ENCODE data around the gene SCAMP1.

The SCAMP1 gene

GRCh38 chr5:78518365-78519197 lies 158.2 kb downstream of the SCAMP1 start:
- no peak overlapping the region for H3K9ac ChIP-seq
- TF ChIP-seq CTCF (IDR thresholded peaks at IDR 0.05) = no peak
- no peaks in the 10 kb centered on the region for H3K9me3 ChIP-seq (ENCODE audit: control insufficient read depth, low read length)
- H3K4me1 ChIP-seq = peaks cover 9% of the 10 kb centered on the region
- H3K79me2 ChIP-seq = no peaks in the 10 kb centered on the region
- no peaks in the 10 kb centered on the region for H3K27me3 ChIP-seq (ENCODE audit: control insufficient read depth, insufficient read depth, low read length)
- no peak overlapping the region for H3K4me2 ChIP-seq (ENCODE audit: low read length)
- H3K4me3 ChIP-seq (ENCODE audit: low read depth, low read length) = no peak overlapping the region
- no peak overlapping the region for H2AFZ ChIP-seq
- no peaks in the 10 kb centered on the region for H3K36me3 ChIP-seq (ENCODE audit: control insufficient read depth, insufficient read depth, low read length)
- H3K27ac ChIP-seq = no peak overlapping the region

- no peak overlapping the region for H3K4me2 ChIP-seq (ENCODE audit: low read length)
- H3K27me3 ChIP-seq (ENCODE audit: control insufficient read depth, insufficient read depth, low read length) = no peaks in the 10 kb centered on the region
- H3K36me3 ChIP-seq (ENCODE audit: control insufficient read depth, insufficient read depth, low read length) = no peaks in the 10 kb centered on the region
- H3K27ac ChIP-seq = no peak overlapping the region
- no peaks in the 10 kb centered on the region for H3K9me3 ChIP-seq (ENCODE audit: control insufficient read depth, low read length)
- no peak overlapping the region for H3K9ac ChIP-seq
- no peak for TF ChIP-seq CTCF (IDR thresholded peaks at IDR 0.05)
- no peak overlapping the region for H2AFZ ChIP-seq
- peaks cover 9% of the 10 kb centered on the region for H3K4me1 ChIP-seq
- H3K4me3 ChIP-seq (ENCODE audit: low read depth, low read length) = no peak overlapping the region
- no peaks in the 10 kb centered on the region for H3K79me2 ChIP-seq
Observed at GRCh38 chr5:78519198-78519941, 159.0 kb downstream of the SCAMP1 start.

GRCh38 chr5:78521455-78521854 lies 161.0 kb downstream of the SCAMP1 start:
- Histone ChIP-seq H3K9me3 (ENCODE audit: control insufficient read depth, low read length) (no peaks in the 10 kb centered on the region), H3K4me2 (ENCODE audit: low read length) (no peak overlapping the region), H3K4me3 (ENCODE audit: low read depth, low read length) (no peak overlapping the region), H3K27me3 (ENCODE audit: control insufficient read depth, insufficient read depth, low read length) (no peaks in the 10 kb centered on the region), H3K4me1 (peaks cover 9% of the 10 kb centered on the region), H3K9ac (no peak overlapping the region), H3K79me2 (no peaks in the 10 kb centered on the region), H3K36me3 (ENCODE audit: control insufficient read depth, insufficient read depth, low read length) (no peaks in the 10 kb centered on the region), H2AFZ (no peak overlapping the region), H3K27ac (no peak overlapping the region)
- no peak for TF ChIP-seq CTCF (IDR thresholded peaks at IDR 0.05)

GRCh38 chr5:78522476-78523260 lies 162.3 kb downstream of the SCAMP1 start:
- no peaks in the 10 kb centered on the region for H3K9me3 ChIP-seq (ENCODE audit: control insufficient read depth, low read length)

More at GRCh38 chr5:78522476-78523260, 162.3 kb downstream of the SCAMP1 start:
- Histone ChIP-seq H3K27me3 (ENCODE audit: control insufficient read depth, insufficient read depth, low read length) (no peaks in the 10 kb centered on the region), H3K4me3 (ENCODE audit: low read depth, low read length) (no peak overlapping the region), H3K9ac (no peak overlapping the region), H3K79me2 (no peaks in the 10 kb centered on the region), H3K4me1 (peaks cover 9% of the 10 kb centered on the region), H3K36me3 (ENCODE audit: control insufficient read depth, insufficient read depth, low read length) (no peaks in the 10 kb centered on the region), H3K4me2 (ENCODE audit: low read length) (no peak overlapping the region), H3K27ac (no peak overlapping the region), H2AFZ (no peak overlapping the region)
- no peak for TF ChIP-seq CTCF (IDR thresholded peaks at IDR 0.05)

Data from parathyroid adenoma (tissue), 2 donors.